Muscle layer of colon (tissue), 2 donors: ENCODE measurements around the gene ZIM2.

ENCODE experiments used
- H3K27ac ChIP-seq: one replicate; pipeline ENCODE4 v1.7.0; 2013; ENCODE audit warnings: low read depth, mild to moderate bottlenecking, low read length, moderate library complexity
- H3K27me3 ChIP-seq, 2 donors: one replicate each; pipeline ENCODE4 v1.7.0; 2013; ENCODE audit warnings: low read length in 2 of 2, mild to moderate bottlenecking in 2 of 2; ENCODE audit not compliant: insufficient read depth in 2 of 2, control insufficient read depth in 1 of 2
- H3K36me3 ChIP-seq: one replicate; pipeline ENCODE4 v1.7.0; 2013; ENCODE audit warnings: mild to moderate bottlenecking, low read length; ENCODE audit not compliant: insufficient read depth
- H3K4me1 ChIP-seq: one replicate; pipeline ENCODE4 v1.7.0; 2013; ENCODE audit warnings: mild to moderate bottlenecking, low read length; ENCODE audit not compliant: insufficient read depth
- H3K4me3 ChIP-seq, 2 donors: one replicate each; pipeline ENCODE4 v1.7.0; 2013; ENCODE audit warnings: low read length in 2 of 2, low read depth in 1 of 2, mild to moderate bottlenecking in 1 of 2, moderate library complexity in 1 of 2
- H3K9ac ChIP-seq: one replicate; pipeline ENCODE4 v1.7.0; 2013; ENCODE audit warnings: low read length
- H3K9me3 ChIP-seq: one replicate; pipeline ENCODE4 v1.7.0; 2013; ENCODE audit warnings: mild to moderate bottlenecking, low read length
- donor health status: abdominal sarcoma.
- donor health status: Adenocarcinoma of cecum.

ZIM2 gene

GRCh38 chr19:56823417-56823816 is 17.1 kb downstream of the ZIM2 start:
- H3K36me3 ChIP-seq: peaks cover 20% of the 10 kb centered on the region

DNA sequence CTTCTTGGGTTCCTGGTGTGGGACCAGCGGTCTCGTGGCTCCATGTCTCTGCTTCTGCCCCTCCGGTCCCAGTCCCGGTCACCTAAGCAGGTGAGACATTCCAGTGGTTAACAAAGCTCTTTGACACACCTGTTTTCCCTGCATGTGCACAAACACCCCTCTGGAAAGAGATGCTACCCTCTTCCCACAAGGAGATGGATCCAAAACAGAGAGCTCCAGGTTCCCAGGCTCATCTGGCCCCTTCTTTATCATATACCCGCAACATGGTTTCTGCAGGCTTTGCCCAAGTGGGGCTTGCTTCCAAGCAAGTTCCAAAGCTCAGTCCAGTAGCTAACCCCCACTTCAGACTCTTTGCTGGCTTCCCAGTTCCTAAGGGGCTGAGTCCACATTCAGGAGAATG is 17.8 kb downstream of the ZIM2 start:
- Histone ChIP-seq H3K4me1 (no peaks in the 10 kb centered on the region), H3K27me3 (no peaks in the 10 kb centered on the region), H3K36me3 (peaks cover 26% of the 10 kb centered on the region), H3K4me3 (no peak overlapping the region), H3K27ac (no peak overlapping the region), H3K9me3 (no peaks in the 10 kb centered on the region), H3K9ac (no peak overlapping the region)

More at GRCh38 chr19:56823417-56823816, 17.1 kb downstream of the ZIM2 start:
- Histone ChIP-seq H3K4me1 (no peaks in the 10 kb centered on the region), H3K27me3 (no peaks in the 10 kb centered on the region), H3K4me3 (no peak overlapping the region), H3K27ac (no peak overlapping the region), H3K9ac (no peak overlapping the region), H3K9me3 (no peaks in the 10 kb centered on the region)

GRCh38 chr19:56821675-56822074 is 18.9 kb downstream of the ZIM2 start:
- H3K9me3 ChIP-seq: no peaks in the 10 kb centered on the region
- H3K27me3 ChIP-seq: no peaks in the 10 kb centered on the region
- H3K4me1 ChIP-seq: no peaks in the 10 kb centered on the region
- peaks cover 36% of the 10 kb centered on the region for H3K36me3 ChIP-seq
- no peak overlapping the region for H3K27ac ChIP-seq
- H3K4me3 ChIP-seq: no peak overlapping the region
- H3K9ac ChIP-seq: no peak overlapping the region

DNA sequence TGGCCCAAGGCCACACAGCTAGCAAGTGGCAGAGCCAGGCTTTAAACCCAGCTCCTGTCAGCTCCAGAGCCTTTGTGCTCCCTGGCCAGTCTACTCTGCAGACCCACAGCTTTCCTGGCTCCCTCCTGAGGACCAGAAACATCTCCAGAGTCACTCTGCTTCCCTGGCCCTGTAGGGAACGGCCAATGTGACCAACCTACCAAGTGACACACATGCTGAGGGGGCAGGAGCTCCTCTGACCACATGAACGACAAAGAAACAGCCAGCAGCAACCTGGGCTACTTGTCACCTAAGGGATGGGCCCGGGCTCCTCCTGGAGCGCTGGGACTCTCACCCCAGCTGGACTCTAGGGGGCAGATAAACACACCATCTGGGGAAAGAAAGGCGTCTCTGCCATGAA is 19.3 kb downstream of the ZIM2 start:
- H3K9me3 ChIP-seq: no peaks in the 10 kb centered on the region
- no peaks in the 10 kb centered on the region for H3K4me1 ChIP-seq
- peaks cover 41% of the 10 kb centered on the region for H3K36me3 ChIP-seq
- no peak overlapping the region for H3K4me3 ChIP-seq
- no peak overlapping the region for H3K9ac ChIP-seq
- H3K27ac ChIP-seq: no peak overlapping the region
- H3K27me3 ChIP-seq: no peaks in the 10 kb centered on the region

- no peak overlapping the region for H3K9ac ChIP-seq
- no peaks in the 10 kb centered on the region for H3K9me3 ChIP-seq
- no peaks in the 10 kb centered on the region for H3K4me1 ChIP-seq
- H3K36me3 ChIP-seq: peaks cover 41% of the 10 kb centered on the region
- no peak overlapping the region for H3K27ac ChIP-seq
- H3K27me3 ChIP-seq: no peaks in the 10 kb centered on the region
- no peak overlapping the region for H3K4me3 ChIP-seq
Observed at GRCh38 chr19:56819166-56819565, 21.4 kb downstream of the ZIM2 start.

DNA sequence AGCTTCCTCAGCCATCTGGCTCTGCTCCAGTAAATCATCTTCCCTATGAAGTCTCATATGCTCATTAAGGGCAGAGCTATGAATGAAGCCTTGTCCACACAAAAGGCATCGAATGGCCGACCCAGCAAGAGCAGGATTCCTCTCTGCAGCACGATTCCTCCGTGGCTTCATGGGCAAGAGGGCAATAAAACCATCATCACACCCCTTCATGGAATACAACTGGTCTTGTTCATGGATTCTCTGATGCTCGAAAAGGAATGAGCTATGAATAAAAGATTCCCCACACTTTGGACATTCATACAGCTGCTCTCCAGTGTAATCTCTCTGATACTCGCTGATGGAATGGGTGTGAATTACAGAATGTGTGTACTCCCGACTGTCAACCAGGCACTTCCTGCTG is 25.9 kb downstream of the ZIM2 start:
- H3K27me3 ChIP-seq: no peaks in the 10 kb centered on the region
- H3K9me3 ChIP-seq: no peaks in the 10 kb centered on the region
- no peak overlapping the region for H3K9ac ChIP-seq
- H3K36me3 ChIP-seq: peaks cover 26% of the 10 kb centered on the region
- no peak overlapping the region for H3K4me3 ChIP-seq
- no peaks in the 10 kb centered on the region for H3K4me1 ChIP-seq
- H3K27ac ChIP-seq: no peak overlapping the region

GRCh38 chr19:56813531-56813930 is 27.0 kb downstream of the ZIM2 start:
- Histone ChIP-seq H3K36me3 (peaks cover 22% of the 10 kb centered on the region), H3K9ac (no peak overlapping the region), H3K9me3 (no peaks in the 10 kb centered on the region)

GRCh38 chr19:56811480-56811879 is 29.0 kb downstream of the ZIM2 start:
- Histone ChIP-seq H3K4me1 (no peaks in the 10 kb centered on the region), H3K4me3 (no peak overlapping the region), H3K27me3 (no peaks in the 10 kb centered on the region), H3K36me3 (peaks cover 3% of the 10 kb centered on the region), H3K9me3 (no peaks in the 10 kb centered on the region), H3K9ac (no peak overlapping the region), H3K27ac (no peak overlapping the region)

More at GRCh38 chr19:56813531-56813930, 27.0 kb downstream of the ZIM2 start:
- Histone ChIP-seq H3K4me3 (no peak overlapping the region), H3K27ac (no peak overlapping the region), H3K4me1 (no peaks in the 10 kb centered on the region), H3K27me3 (no peaks in the 10 kb centered on the region)

GRCh38 chr19:56810260-56810659 is 30.3 kb downstream of the ZIM2 start:
- Histone ChIP-seq H3K36me3 (no peaks in the 10 kb centered on the region), H3K9me3 (no peaks in the 10 kb centered on the region), H3K4me3 (no peak overlapping the region), H3K27me3 (no peaks in the 10 kb centered on the region), H3K9ac (no peak overlapping the region), H3K4me1 (no peaks in the 10 kb centered on the region), H3K27ac (no peak overlapping the region)

GRCh38 chr19:56808717-56809392 is 31.7 kb downstream of the ZIM2 start:
- Histone ChIP-seq H3K9ac (no peak overlapping the region), H3K4me1 (no peaks in the 10 kb centered on the region), H3K36me3 (no peaks in the 10 kb centered on the region), H3K9me3 (no peaks in the 10 kb centered on the region), H3K4me3 (no peak overlapping the region), H3K27ac (no peak overlapping the region), H3K27me3 (no peaks in the 10 kb centered on the region)

DNA sequence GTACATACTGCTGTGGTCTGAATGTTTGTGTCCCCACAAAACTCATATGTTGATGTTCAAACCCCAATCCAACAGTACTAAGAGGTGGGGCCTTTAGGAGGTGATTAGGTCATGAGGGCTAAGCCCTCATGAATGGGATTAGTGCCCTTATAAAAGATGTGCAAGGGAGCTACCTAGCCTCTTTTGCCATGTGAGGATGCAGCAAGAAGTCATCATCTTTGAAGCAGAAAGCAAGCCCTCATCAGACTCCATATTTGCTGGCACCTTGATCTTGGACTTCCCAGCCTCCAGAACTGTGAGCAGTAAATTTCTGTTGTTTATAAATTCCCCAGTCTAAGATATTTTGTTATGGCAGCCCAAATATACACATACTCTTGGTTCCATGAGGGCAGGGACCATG is 33.9 kb downstream of the ZIM2 start:
- no peaks in the 10 kb centered on the region for H3K4me1 ChIP-seq
- H3K27ac ChIP-seq: no peak overlapping the region
- no peaks in the 10 kb centered on the region for H3K9me3 ChIP-seq
- H3K36me3 ChIP-seq: no peaks in the 10 kb centered on the region
- H3K9ac ChIP-seq: no peak overlapping the region
- no peak overlapping the region for H3K4me3 ChIP-seq
- H3K27me3 ChIP-seq: no peaks in the 10 kb centered on the region

- no peak overlapping the region for H3K27ac ChIP-seq
- no peak overlapping the region for H3K4me3 ChIP-seq
- no peaks in the 10 kb centered on the region for H3K4me1 ChIP-seq
Observed at GRCh38 chr19:56778351-56778750, 62.2 kb downstream of the ZIM2 start.

More at GRCh38 chr19:56778351-56778750, 62.2 kb downstream of the ZIM2 start:
- H3K36me3 ChIP-seq: no peaks in the 10 kb centered on the region
- no peaks in the 10 kb centered on the region for H3K27me3 ChIP-seq
- no peaks in the 10 kb centered on the region for H3K9me3 ChIP-seq
- no peak overlapping the region for H3K9ac ChIP-seq
